Measurements from ENCODE around the gene MYO1H.

Gene MYO1H

DNA sequence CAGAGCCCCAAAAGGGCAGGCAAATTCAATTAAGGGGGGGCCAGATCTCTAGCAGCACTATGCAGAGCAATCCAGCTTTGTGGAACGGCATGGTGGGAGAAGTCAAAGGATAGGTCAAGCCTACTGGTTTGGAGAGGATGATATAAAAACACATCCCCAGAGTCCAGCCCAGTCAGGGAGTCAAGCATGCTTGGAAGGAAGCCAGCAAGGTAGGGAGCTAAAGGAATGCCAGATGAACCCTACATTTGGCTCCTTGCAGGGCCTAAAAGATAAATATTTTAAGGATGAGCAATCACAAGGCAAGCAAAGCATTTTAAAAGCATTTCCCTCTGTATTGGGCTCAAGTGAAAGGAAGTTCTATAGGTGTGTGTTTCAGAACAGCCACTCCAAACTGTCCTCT lies 108.0 kb downstream of the MYO1H start:
- TF ChIP-seq POLR2AphosphoS5 (IDR thresholded peaks at IDR 0.05; ENCODE audit: low read depth, low read length) (no peak), SIN3A (IDR thresholded peaks at IDR 0.05; ENCODE audit: borderline replicate concordance, insufficient read depth, low read length) (no peak), TAF1 (IDR thresholded peaks at IDR 0.05; ENCODE audit: borderline replicate concordance, insufficient read depth, low read length) (no peak), FOXP2 (optimal IDR thresholded peaks at IDR 0.05; ENCODE audit: borderline replicate concordance, extremely low read depth, extremely low read length, insufficient read depth) (no peak)
- TF ChIP-seq, protein P1, sequence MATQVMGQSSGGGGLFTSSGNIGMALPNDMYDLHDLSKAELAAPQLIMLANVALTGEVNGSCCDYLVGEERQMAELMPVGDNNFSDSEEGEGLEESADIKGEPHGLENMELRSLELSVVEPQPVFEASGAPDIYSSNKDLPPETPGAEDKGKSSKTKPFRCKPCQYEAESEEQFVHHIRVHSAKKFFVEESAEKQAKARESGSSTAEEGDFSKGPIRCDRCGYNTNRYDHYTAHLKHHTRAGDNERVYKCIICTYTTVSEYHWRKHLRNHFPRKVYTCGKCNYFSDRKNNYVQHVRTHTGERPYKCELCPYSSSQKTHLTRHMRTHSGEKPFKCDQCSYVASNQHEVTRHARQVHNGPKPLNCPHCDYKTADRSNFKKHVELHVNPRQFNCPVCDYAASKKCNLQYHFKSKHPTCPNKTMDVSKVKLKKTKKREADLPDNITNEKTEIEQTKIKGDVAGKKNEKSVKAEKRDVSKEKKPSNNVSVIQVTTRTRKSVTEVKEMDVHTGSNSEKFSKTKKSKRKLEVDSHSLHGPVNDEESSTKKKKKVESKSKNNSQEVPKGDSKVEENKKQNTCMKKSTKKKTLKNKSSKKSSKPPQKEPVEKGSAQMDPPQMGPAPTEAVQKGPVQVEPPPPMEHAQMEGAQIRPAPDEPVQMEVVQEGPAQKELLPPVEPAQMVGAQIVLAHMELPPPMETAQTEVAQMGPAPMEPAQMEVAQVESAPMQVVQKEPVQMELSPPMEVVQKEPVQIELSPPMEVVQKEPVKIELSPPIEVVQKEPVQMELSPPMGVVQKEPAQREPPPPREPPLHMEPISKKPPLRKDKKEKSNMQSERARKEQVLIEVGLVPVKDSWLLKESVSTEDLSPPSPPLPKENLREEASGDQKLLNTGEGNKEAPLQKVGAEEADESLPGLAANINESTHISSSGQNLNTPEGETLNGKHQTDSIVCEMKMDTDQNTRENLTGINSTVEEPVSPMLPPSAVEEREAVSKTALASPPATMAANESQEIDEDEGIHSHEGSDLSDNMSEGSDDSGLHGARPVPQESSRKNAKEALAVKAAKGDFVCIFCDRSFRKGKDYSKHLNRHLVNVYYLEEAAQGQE (IDR thresholded peaks at IDR 0.05; ENCODE audit: insufficient read depth in 1 of 2, low read depth in 2 of 2, low read length in 2 of 2) = no peak

DNA sequence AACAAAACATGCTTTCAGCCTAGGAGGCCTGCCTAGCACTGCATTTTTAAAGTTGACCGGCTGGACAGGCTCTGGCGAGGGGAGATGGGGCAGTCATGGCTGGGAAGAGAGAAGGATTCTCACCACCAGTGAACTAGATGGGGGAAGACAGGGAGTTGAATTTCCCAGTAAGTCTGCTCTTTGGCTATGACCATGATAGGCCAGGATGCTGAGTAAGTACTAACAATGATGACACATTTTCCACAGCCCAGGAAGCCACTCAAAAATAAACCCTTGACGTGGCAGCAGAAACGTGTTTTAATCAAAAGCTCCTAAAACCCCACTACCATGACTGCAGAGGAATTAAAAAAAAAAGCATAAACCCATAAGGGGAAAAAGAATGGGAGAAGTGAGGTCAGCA lies 110.4 kb downstream of the MYO1H start:
- TF ChIP-seq, protein P1 (IDR thresholded peaks at IDR 0.05; ENCODE audit: insufficient read depth in 1 of 2, low read depth in 2 of 2, low read length in 2 of 2) = no peak
- TF ChIP-seq TAF1 (IDR thresholded peaks at IDR 0.05; ENCODE audit: borderline replicate concordance, insufficient read depth, low read length) (no peak), FOXP2 (optimal IDR thresholded peaks at IDR 0.05; ENCODE audit: borderline replicate concordance, extremely low read depth, extremely low read length, insufficient read depth) (no peak)

DNA sequence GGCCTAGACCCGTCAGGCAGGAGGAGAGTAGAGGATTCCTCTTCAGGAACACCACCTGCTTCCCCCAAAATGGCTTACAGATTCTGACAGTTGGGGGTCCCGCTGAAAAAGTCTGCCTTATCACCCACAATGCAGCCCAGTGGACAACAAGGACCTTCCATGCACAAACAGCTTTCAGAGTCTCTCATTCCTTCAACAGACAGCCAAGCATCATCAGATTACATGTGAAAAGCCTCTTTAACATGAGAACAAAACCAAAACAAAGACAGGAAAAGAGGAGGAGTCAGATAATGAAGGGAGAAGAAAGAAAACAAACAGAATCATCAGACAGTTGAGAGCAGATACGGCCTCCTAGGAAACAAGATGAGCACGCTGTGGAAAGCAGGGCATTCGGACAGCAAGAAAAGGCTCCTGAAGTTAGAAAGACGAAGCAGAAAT lies 111.1 kb downstream of the MYO1H start:
- TF ChIP-seq FOXP2 (optimal IDR thresholded peaks at IDR 0.05; ENCODE audit: borderline replicate concordance, extremely low read depth, extremely low read length, insufficient read depth) (no peak), SIN3A (IDR thresholded peaks at IDR 0.05; ENCODE audit: borderline replicate concordance, insufficient read depth, low read length) (no peak), TAF1 (IDR thresholded peaks at IDR 0.05; ENCODE audit: borderline replicate concordance, insufficient read depth, low read length) (no peak), POLR2AphosphoS5 (IDR thresholded peaks at IDR 0.05; ENCODE audit: low read depth, low read length) (no peak)
- TF ChIP-seq, protein P1 (IDR thresholded peaks at IDR 0.05; ENCODE audit: insufficient read depth in 1 of 2, low read depth in 2 of 2, low read length in 2 of 2) = no peak

DNA sequence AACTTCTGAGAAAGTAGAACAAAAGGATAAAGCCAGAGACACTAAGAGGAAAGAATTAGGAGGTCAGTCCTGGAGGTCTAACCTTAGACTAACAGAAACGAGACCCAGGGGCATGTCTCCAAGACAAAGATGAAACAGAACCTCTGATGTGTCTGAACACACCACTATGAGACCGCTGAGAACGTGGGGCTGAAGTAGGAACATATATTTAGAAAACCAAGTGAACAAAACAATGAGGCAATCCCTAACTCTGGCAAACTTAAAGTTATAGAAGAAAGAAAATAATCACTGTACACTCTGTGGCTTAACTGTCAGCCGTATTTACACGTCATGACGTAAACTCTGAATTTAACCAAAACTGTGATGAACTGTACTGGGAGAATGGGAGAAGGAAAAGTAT lies 111.5 kb downstream of the MYO1H start:
- no peak for TF ChIP-seq SIN3A (IDR thresholded peaks at IDR 0.05; ENCODE audit: borderline replicate concordance, insufficient read depth, low read length)
- no peak for TF ChIP-seq POLR2AphosphoS5 (IDR thresholded peaks at IDR 0.05; ENCODE audit: low read depth, low read length)
- TF ChIP-seq TAF1 (IDR thresholded peaks at IDR 0.05; ENCODE audit: borderline replicate concordance, insufficient read depth, low read length) = no peak
- TF ChIP-seq FOXP2 (optimal IDR thresholded peaks at IDR 0.05; ENCODE audit: borderline replicate concordance, extremely low read depth, extremely low read length, insufficient read depth) = no peak
- TF ChIP-seq, protein P1 (IDR thresholded peaks at IDR 0.05; ENCODE audit: insufficient read depth in 1 of 2, low read depth in 2 of 2, low read length in 2 of 2) = no peak

GRCh38 chr12:109460538-109460937 lies 112.8 kb downstream of the MYO1H start:
- TF ChIP-seq SIN3A (IDR thresholded peaks at IDR 0.05; ENCODE audit: borderline replicate concordance, insufficient read depth, low read length) (no peak), TAF1 (IDR thresholded peaks at IDR 0.05; ENCODE audit: borderline replicate concordance, insufficient read depth, low read length) (no peak), POLR2AphosphoS5 (IDR thresholded peaks at IDR 0.05; ENCODE audit: low read depth, low read length) (no peak), FOXP2 (optimal IDR thresholded peaks at IDR 0.05; ENCODE audit: borderline replicate concordance, extremely low read depth, extremely low read length, insufficient read depth) (no peak)
- TF ChIP-seq, protein P1 (IDR thresholded peaks at IDR 0.05; ENCODE audit: insufficient read depth in 1 of 2, low read depth in 2 of 2, low read length in 2 of 2) = no peak

Data from PFSK-1 (cell line).